ENCODE data around the gene PACSIN2.
A peak's percentile ranks its signal among the peaks of the same experiment; 100 is the strongest.
"Not testable (repeated sequence)": the region's sequence is repeated elsewhere in the genome, so short reads cannot be mapped to it uniquely, and the experiment has no call there.

PACSIN2 gene

DNA sequence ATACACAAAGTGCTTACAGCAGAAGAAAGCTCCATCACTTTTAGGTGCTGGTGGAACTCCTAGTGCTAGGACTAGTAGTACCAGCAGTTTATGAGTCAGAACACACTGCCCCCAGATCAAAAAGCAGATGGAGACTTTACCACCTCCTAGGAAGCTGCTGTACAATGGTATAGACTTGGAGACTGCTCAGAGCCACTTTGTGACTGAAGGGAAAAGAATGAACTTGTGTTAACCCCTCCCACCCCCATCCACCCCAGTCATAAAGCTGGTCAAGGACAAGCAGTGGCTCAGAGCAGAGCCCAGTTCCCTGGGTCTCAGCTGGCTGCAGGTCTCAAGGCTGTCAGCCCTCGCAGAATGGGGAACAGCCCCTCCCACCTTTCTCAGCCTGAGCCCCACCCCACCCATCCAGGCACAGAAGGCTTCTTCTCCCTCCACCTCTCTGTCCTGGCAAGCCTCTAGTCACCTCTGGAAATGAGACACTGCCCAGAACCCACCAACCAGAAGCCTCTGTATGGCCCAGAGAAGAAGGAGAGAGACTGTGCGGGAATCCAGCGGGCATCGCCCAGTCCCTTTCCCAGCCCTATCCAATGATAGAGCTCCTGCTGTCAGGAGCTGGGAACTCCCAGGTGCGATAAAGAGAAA lies 23.8 kb downstream of the PACSIN2 start:
- no peak for DNase-seq (ENCODE audit: low spot score)

DNA sequence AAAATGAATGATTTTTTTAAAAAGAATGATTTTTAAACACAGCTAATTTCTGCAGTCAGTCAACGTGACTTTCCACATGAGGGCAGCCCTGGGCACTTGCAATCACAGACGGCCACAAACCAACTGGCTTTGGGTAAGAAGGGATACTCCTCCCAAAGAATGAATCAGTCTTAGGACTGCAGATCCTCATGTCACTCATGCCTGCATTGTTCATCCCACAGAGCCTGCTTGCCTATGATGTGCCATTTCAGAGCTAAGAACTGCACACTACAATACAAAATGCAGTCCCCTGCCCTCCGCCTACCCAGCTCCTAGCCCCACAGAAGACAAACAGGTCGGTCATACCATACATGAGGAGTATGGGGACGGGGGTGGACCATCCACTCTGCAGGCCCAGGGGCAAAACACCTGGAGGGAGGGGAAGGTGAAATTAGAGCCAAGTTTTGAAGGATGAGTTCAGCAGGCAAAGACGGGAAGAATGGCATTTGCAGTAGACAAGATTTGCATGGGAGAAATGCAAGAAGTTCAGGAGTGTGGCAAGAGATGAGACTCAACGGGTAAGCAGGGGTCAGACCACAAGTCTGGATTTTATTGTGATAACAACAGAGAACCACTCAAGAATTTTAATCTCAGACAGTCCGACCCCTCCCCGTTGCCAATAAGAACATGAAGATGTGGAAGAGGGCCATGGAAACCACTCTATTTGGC lies 24.7 kb downstream of the PACSIN2 start:
- DNase-seq (ENCODE audit: low spot score): no peak

DNA sequence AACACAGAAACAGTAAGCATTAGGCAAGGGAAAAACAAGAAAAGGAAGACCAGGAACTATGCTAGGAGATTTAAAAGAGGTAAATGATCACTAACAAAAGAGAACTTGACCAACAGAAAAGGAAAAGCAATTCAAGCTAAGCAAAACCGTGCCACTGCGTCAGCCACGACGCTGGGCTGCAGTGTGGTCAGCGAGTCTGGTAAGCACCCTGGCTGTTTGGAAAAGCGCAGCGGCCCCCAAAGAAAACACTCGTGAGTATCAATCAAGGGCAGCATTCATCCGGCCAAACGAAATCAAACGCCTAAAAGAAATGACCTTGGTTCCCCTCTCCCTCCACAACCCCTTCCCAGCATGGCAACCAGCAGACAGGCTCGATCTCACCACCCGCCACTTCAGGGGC lies 28.8 kb downstream of the PACSIN2 start:
- no peak for DNase-seq (ENCODE audit: low spot score)

DNA sequence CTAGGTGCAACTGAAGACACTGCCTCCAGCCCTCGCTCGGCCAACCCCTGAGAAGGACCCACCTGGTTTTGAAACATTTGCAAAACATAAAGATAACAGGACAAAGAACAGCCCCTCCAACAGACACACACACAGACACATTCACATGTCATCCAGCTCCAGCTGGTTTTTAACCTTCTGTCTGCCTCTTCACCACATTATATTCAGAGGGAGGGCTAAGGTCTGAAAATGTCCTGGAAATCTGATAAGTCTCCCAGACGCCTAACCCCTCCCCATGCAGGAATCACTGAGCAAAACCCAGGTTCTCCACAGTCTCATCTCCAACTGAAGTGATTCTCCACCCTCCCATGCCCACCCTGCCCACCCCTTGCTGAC lies 29.4 kb downstream of the PACSIN2 start:
- no peak for DNase-seq (ENCODE audit: low spot score)

DNA sequence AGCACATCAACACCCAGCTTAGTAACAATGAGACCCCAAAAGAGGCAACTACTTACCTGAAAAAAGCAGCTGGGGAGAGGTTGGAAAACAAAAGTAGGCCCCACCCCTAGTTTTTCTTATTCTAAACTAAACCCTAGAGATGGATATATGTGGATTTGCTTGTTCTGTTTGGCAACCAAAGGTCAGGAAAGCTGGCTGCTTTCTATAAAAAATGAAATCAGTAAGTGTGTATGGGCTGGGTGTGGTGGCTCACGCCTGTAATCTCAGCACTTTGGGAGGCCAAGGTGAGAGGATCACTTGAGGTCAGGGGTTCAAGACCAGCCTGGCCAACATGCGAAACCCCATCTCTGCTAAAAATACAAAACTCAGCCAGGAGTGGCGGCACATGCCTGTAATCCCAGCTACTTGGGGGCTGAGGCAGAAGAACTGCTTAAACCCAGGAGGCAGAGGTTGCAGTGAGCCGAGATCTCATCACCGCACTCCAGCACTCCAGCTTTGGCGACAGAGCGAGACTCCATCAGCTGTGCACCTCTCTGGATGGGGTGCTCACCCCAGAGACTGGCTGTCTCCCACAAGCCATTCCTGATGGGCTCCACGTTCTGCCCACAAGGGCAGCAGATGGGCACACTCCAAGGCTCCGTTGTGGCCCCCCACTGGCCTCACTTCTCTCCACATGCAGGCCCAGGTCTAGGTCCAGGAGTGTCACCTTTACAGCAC lies 30.0 kb downstream of the PACSIN2 start:
- DNase-seq (ENCODE audit: low spot score): no peak

DNA sequence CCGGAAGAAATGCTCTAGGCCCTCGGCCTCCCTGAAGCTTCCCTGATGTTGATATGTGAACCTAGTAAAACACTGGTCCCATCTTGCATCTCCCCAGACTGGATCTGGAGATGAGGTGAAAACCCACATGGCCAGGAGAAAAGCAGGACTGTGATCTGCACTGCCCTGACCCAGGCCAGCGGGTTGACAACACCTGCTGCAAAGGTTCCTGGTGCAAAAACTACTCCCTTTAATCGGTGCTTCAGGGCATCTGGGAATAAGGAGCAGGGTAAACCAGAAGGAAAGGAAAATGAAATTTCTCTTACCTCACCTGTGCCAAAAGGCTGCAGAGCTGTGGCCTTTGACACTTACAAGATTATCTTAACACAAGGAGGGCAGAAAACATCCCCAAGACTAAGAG lies 30.6 kb downstream of the PACSIN2 start:
- no peak for DNase-seq (ENCODE audit: low spot score)

DNA sequence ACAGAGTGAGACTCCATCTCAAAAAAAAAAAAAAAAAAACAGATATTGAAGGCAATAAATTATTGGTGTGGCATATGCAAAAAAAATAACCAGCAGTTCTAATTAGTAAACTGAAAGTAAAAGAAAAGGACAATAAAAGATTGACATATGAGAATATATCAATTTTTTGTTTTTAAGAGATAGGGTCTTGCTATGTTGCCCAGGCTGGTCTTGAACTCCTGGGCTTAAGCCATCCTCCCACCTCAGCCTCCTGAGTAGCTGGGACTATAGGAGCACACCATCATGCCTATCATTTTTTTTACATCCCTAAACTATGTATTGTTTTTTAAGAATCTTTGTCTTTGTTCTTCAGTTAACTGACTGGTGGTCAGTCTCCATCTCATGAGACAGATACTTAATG lies 31.5 kb downstream of the PACSIN2 start:
- no peak for DNase-seq (ENCODE audit: low spot score)

DNA sequence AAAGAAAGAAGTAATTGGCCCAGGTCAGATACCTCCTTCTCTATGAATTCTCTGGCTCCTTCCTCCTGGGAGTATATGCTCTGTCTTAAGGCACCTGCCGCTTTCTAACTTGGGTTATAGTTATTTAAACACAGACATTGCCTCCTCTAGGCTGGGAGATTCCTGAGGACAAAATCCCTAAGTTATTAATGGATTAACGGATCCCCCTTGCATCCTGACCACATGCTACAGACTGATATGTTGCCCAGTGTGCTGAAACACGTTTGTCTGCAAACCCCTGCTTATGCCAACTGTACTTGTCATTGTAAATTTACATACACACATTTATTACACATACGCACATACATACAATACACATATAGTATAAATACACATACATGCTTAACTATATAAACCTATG lies 35.3 kb downstream of the PACSIN2 start:
- DNase-seq (ENCODE audit: low spot score): no peak

DNA sequence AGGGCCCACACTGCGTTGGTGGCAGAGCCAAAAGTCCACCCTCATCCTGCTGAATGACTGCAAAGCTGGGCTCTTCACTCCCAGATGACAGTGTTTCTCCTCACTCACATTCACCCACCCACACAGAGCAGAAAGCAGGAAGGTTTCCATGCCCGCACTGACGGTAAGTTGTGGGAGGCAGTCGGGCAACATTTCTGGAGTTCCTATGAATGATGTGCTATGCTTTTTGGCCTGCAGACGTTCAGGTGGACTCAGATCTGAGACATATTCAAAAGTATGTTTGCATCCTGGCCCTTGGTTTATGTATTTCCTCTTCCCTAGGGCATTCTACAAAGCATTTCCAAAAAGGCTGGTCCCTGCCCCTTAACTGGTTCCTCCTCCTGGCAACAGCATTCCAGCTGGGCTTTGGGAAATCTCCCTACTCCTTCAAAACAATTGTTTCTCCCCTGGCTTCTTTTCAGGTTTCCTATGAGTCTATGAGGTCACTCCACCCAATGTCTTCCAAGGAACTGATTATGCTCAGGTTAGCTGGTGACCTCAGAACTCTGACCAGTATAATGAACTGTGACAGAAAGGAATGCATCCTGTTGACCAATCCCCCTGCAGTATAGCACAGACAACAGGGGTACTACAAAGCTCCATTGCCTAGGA lies 36.4 kb downstream of the PACSIN2 start:
- DNase-seq (ENCODE audit: low spot score): no peak

DNA sequence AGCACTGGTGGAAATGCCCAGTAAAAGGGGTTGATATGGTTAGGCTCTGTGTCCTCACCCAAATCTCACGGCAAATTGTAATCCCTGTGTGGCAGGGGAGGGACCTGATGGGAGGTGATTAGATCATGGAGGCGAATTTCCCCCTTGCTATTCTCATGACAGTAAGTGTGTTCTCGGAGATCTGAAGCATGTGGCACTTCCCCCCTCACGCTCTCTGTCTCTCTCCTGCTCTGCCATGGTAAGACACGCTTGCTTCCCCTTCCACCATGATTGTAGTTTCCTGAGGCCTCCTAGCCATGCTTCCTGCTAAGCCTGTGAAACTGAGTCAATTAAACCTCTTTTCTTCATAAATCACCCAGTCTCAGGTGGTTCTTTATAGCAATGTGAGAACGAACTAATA lies 37.4 kb downstream of the PACSIN2 start:
- DNase-seq (ENCODE audit: low spot score): no peak

DNA sequence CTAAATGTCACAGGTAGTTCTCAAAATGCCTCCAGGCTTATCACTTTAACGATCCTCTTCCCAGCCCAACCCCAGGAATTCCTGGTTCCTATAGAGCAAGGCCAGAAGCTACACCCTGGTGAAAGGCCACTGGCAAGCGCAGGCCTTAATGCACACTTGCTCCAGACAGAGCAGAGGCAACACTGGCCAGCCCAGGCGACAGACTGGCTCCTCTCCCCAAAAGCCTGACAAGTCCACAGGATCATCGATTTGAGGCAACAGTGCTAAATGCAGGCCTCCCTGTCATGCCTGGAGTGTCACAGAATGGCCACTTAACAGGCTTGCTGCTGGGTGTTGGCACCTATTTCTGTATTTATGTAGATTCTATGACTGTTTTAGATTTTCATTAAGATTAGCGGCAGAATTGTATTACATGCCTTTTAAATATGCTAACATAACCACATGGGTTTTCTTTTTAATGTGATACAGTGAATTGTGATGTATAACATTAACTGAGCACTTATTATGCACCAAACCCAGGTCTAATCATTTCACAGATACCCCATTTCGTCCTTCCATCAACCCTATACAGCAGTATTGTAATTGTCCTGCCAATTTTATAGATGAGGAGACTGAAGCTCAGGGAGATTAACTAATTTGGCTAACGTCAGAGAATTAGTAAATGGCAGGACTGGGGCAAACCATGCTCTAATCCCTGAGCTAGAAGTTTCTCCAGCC lies 38.6 kb downstream of the PACSIN2 start:
- no peak for DNase-seq (ENCODE audit: low spot score)

DNA sequence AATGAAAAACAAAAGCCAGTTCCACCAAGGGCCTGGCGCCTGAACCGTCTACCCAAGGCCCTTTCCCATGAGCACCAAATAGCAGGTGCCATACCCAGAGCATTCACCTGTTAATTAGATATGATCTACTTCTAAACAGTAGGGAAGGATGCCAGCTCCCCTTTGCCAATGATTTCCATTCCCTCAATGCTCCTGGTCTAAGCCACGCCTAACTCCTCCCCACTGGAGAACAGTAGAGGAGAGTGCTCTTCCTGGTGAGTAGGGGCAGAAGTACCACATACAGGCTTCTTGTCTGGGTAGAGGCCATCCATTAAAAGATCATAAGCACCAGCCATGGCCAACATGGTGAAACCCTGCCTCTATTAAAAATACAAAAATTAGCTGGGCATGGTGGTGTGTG lies 40.7 kb downstream of the PACSIN2 start:
- no peak for DNase-seq (ENCODE audit: low spot score)

DNA sequence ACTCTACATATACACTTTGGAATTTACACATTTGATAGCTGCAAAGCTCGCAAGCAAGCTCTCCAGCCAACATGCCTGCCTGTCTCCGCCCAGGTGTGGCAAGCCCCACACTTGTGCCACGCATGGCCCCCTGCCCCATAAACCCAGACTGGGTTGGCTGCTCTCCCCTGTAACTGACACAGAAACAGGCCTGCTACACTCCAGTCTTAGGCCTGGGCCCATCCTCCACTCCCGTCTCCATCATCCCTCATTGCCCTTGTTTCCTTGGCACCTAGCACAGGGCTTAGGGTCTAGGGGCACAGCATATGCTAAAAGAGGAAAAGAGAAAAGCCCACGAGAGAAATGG lies 41.4 kb downstream of the PACSIN2 start:
- no peak for DNase-seq (ENCODE audit: low spot score)

DNA sequence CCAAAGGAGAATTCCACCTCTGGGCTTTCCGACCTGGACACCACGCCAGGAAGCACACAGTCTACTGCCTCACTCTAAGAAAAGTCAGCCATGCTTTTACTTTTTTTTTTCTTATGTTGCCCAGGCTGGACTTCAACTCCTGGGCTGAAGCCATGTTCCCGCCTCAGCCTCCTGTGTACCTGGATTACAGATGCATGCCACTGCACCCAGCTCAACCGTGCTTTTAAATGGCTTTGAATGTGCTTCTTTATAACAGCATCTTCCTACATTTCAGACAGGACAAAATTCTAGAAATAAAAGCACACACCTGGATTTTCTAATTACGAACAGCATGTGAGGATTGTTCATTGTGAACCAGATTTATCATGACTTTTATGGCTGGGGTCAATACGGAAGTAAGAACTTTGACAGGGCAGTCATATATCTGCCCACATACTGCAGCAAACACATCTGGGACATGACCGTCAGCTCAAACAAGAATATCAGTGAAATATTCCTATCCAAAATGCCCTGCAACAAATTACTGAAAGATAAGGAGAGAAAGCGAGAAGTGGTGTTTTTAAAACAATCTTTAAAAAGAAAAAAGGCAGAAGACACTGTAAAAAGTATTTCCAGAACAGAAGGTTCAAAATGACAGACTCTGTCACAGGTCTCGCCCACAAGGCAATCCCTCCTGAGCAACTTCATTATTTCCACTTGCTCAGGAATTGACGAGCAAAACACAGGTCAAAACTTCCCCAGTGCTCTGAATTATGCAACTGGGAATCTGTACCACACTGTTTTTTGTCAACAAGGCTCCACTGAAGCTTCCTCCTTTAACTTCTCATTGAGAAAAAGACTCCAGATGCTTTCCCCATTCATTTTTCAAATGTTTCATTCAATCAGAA lies 42.1 kb downstream of the PACSIN2 start:
- no peak for DNase-seq (ENCODE audit: low spot score)

DNA sequence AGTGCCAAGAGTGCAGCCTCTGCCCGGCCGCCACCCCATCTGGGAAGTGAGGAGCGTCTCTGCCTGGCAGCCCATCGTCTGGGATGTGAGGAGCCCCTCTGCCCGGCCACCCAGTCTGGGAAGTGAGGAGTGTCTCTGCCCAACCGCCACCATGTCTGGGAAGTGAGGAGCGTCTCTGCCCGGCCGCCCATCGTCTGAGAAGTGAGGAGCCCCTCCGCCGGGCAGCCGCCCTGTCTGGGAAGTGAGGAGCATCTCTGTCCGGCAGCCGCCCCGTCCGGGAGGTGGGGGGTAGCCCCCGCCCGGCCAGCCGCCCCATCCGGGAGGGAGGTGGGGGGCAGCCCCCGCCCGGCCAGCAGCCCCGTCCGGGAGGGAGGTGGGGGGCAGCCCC lies 43.5 kb downstream of the PACSIN2 start:
- not testable (repeated sequence) for DNase-seq (ENCODE audit: low spot score)

DNA sequence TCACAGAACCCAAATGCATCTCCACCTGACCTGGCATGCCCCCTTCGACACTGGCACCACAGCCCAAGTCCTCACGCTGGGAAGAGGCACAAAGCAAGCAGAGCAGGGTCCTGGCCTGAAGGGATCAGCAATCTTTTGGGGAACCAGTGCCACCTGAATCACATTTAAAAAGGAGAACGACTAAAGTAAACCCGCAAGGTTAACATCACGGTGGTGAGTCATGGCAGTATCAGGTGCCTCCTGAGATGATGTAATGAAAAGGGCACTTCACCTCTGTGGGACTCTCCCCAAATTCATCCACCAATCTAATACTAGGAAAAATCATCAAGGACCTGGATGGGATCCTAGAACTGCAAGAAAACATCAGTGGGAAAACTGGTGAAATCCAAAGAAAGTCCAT lies 44.9 kb downstream of the PACSIN2 start:
- no peak for DNase-seq (ENCODE audit: low spot score)

DNA sequence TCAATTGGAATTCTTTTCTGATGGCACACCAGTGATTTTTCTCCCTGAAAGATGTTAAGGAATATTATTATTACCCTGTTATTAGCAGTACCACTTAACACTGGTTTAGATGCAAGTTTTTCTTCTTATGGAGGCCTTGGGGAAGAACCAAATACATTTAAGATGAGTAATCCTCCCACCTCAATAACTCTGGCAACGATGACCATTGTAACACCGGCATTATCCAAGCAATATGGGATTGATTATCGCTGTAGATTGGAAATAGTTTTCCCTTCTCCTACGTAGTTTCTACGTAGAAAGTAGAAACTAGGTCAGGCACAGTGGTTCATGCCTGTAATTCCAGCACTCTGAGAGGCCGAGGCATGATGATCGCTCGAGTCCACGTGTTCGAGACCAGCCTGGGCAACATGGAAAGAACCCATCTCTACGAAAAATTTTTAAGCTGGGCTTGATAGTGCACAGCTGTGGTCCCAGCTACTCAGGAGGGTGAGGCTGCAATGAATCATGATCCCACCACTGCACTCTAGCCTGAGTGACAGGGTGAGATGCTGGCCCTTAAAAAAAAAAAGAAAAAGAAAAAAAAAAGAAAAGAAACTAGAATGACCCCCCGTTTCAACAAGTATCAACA lies 45.5 kb downstream of the PACSIN2 start:
- DNase-seq (ENCODE audit: low spot score): no peak

DNA sequence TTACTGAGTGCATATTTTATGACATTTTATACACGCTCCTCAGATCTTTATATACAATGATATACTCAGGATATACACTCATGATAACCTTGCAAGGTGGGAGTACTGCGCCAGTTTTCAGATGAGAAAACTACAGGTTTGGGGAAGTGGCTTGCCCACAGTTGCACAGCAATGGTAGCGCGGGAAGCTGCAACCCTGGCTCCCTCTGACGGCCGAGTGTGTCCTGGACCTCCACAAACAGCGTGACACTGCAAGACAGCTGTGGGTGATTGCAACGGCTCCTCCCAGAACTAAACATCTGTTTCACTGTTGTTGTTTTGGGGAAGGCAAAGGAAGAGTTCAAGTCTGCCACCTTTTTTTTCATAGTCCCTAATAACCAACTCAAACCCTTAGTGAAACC lies 47.0 kb downstream of the PACSIN2 start:
- DNase-seq (ENCODE audit: low spot score): peak; percentile 81

DNA sequence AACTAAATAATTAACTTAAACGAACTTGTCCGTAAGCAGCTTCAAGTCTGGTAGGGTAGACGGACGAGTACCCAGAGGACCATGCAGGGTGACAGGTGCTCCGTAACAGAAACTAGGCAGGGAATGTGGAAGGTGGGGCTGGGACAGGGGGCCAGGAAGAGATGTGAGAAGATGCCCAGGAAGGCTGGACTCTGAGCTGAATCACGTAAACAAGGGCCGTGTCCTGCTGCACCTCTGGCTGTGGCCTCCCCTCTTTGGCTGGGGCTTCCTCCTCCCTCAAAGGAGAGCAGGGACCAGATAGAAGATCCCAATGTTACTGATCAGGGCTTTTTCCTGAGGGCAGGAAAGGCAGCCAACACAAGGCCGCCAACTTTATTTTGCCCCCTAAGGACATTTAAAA lies 47.9 kb downstream of the PACSIN2 start:
- no peak for DNase-seq (ENCODE audit: low spot score)

DNA sequence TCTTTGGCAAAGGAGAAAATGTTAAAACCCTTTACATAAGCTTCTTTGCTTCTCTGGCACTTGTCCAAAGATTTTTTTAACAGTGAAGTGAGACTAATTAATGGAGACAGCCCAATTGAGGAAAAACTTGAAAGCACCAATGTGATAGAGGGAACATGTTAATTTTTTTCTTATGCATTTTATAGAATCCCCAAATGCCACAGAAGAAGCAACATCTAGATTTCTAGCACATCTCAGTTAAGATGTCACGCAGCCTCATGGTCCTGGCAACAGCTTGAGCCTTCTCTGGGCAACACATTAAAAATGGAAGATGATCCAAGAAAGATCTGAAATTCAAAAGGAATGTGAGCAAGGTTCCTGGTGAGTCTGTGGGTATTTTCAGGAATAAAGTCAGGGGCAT lies 48.5 kb downstream of the PACSIN2 start:
- no peak for DNase-seq (ENCODE audit: low spot score)

Measured in hematopoietic multipotent progenitor cell treated with erythropoietin and hydrocortisone succinate and interleukin-3 and kit ligand, for 15 days (in vitro differentiated cells).